HG03342 (cell line): Measurements from ENCODE around the gene GMCL1.

ENCODE experiments used
- ATAC-seq: cut with Tn5 transposase; IDR thresholded peaks from one replicate; pipeline ENCODE4 v1.9.1; 2021; ENCODE audit warnings: mild to moderate bottlenecking, moderate library complexity; ENCODE audit not compliant: unreplicated experiment

Gene GMCL1

GRCh38 chr2:69923116-69923515 is 93.7 kb downstream of the GMCL1 start:
- ATAC-seq: no peak

DNA sequence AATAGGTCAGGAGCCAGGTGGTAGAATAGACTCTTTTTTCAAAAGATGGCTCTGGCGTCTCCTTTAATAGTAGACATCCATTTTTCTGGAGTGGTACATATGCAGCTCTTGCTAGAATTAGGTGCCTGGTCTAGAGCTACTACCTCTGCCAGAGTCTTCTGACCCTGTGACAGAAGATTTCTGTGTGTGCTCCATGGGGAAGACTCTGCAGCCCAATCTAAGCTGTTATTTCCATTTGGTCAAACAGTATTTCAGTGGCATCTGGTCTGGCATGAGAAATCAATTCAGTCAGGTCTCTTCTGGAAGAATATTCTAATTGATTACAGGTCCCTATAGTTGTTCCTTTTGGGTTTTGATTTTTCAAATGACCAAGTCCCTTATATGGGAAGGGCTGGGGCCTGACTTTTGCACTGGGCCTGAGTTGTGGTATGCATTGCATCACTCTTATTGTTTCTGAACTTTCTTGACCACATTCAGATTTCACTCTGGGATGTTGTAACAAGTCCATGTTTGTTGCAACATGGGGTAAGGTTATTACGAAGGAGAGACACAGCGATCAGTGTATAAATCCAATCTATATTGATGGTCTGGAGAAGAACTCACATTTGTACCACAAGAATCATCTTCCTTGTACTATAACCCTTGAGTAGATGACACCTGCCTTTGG is 97.5 kb downstream of the GMCL1 start:
- no peak for ATAC-seq
